Testis (tissue), 2 donors: ENCODE data around the gene SF3B2.
"Not testable (repeated sequence)": the region's sequence is repeated elsewhere in the genome, so short reads cannot be mapped to it uniquely, and the experiment has no call there.

Experiments used
- CTCF ChIP-seq, 3 experiments: fragments of 450-650 bp in 2 of 3; fragments of 200-600 bp in 1 of 3; sonication (generic) in 1 of 3; IDR thresholded peaks; one replicate each; pipeline ENCODE4 v1.5.1; 2016 to 2019; ENCODE audit warnings: antibody characterized with exemption in 3 of 3, mild to moderate bottlenecking in 2 of 3, moderate library complexity in 1 of 3
- POLR2A ChIP-seq: fragments of 450-650 bp; IDR thresholded peaks from one replicate; pipeline ENCODE4 v1.6.1; 2017; ENCODE audit warnings: antibody characterized with exemption, mild to moderate bottlenecking, moderate library complexity

- not testable (repeated sequence) for TF ChIP-seq CTCF (IDR thresholded peaks at IDR 0.05); POLR2A
Observed at GRCh38 chr11:66023186-66023440, 29.1 kb upstream of the SF3B2 start.
